Measurements from ENCODE around the gene CELSR1. TPM values are rescaled to one million over a fixed set of nuclear protein-coding genes. Genes with fewer than 3 reads are reported as not detected.
"Not testable (repeated sequence)": the region's sequence is repeated elsewhere in the genome, so short reads cannot be mapped to it uniquely, and the experiment has no call there.

The CELSR1 gene
- total RNA-seq, 1 donor from 2014 or later = 0.30 TPM

GRCh38 chr22:46507451-46508425 lies 29.7 kb downstream of the CELSR1 start:
- no peaks in the 10 kb centered on the region for H3K9me3 Mint-ChIP-seq
- no peaks in the 10 kb centered on the region for H3K4me1 Mint-ChIP-seq (ENCODE audit: low read depth)
- H3K4me3 Mint-ChIP-seq (ENCODE audit: low read depth) = no peak overlapping the region
- no peak for DNase-seq (ENCODE audit: low spot score)
- intact Hi-C loops (cut with micrococcal nuclease) = no loop called here
- no peaks in the 10 kb centered on the region for H3K36me3 Mint-ChIP-seq (ENCODE audit: low read depth)
- H3K27me3 Mint-ChIP-seq (ENCODE audit: low read depth) = no peaks in the 10 kb centered on the region
- H3K27ac Mint-ChIP-seq = no peak overlapping the region

GRCh38 chr22:46504584-46504983 lies 32.8 kb downstream of the CELSR1 start:
- H3K36me3 Mint-ChIP-seq (ENCODE audit: low read depth) = no peaks in the 10 kb centered on the region
- DNase-seq (ENCODE audit: low spot score) = no peak
- no peak overlapping the region for H3K4me3 Mint-ChIP-seq (ENCODE audit: low read depth)
- H3K4me1 Mint-ChIP-seq (ENCODE audit: low read depth) = no peaks in the 10 kb centered on the region
- no peaks in the 10 kb centered on the region for H3K9me3 Mint-ChIP-seq
- H3K27me3 Mint-ChIP-seq (ENCODE audit: low read depth) = peaks cover 11% of the 10 kb centered on the region
- intact Hi-C loops (cut with micrococcal nuclease) = no loop called here
- H3K27ac Mint-ChIP-seq = no peak overlapping the region

- Mint-ChIP-seq H3K4me3 (ENCODE audit: low read depth) (no peak overlapping the region), H3K27me3 (ENCODE audit: low read depth) (peaks cover 19% of the 10 kb centered on the region), H3K9me3 (no peaks in the 10 kb centered on the region), H3K27ac (no peak overlapping the region), H3K36me3 (ENCODE audit: low read depth) (no peaks in the 10 kb centered on the region), H3K4me1 (ENCODE audit: low read depth) (peaks cover 4% of the 10 kb centered on the region)
- DNase-seq (ENCODE audit: low spot score) = no peak
- intact Hi-C loops (cut with micrococcal nuclease) = no loop called here
Observed at GRCh38 chr22:46502440-46503175, 34.8 kb downstream of the CELSR1 start.

GRCh38 chr22:46501701-46502100 lies 35.7 kb downstream of the CELSR1 start:
- Mint-ChIP-seq H3K4me3 (ENCODE audit: low read depth) (no peak overlapping the region), H3K4me1 (ENCODE audit: low read depth) (peaks cover 4% of the 10 kb centered on the region), H3K36me3 (ENCODE audit: low read depth) (no peaks in the 10 kb centered on the region), H3K27me3 (ENCODE audit: low read depth) (peaks cover 19% of the 10 kb centered on the region), H3K27ac (no peak overlapping the region), H3K9me3 (no peaks in the 10 kb centered on the region)
- no peak for DNase-seq (ENCODE audit: low spot score)
- intact Hi-C loops (cut with micrococcal nuclease) = no loop called here

DNA sequence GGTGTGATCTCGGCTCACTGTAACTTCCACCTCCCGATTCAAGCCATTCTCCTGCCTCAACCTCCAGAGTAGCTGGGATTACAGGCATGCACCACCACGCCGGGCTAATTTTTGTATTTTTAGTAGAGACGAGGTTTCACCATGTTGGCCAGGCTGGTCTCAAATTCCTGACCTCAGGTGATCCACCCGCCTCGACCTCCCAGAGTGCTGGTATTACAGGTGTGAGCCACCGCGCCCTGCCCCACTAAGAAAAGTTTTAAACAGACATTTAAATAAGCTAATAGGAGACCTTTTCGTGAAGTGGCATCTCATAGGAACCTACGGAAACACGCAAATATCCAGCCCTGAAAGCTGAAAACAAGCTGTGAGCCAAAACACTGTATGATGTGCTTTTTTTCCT lies 36.2 kb downstream of the CELSR1 start:
- DNase-seq (ENCODE audit: low spot score); H3K4me1 Mint-ChIP-seq (ENCODE audit: low read depth); H3K36me3 Mint-ChIP-seq (ENCODE audit: low read depth); H3K27ac Mint-ChIP-seq; H3K9me3 Mint-ChIP-seq; H3K4me3 Mint-ChIP-seq (ENCODE audit: low read depth); intact Hi-C loops (cut with micrococcal nuclease): not testable (repeated sequence)
- peaks cover 19% of the 10 kb centered on the region for H3K27me3 Mint-ChIP-seq (ENCODE audit: low read depth)

DNA sequence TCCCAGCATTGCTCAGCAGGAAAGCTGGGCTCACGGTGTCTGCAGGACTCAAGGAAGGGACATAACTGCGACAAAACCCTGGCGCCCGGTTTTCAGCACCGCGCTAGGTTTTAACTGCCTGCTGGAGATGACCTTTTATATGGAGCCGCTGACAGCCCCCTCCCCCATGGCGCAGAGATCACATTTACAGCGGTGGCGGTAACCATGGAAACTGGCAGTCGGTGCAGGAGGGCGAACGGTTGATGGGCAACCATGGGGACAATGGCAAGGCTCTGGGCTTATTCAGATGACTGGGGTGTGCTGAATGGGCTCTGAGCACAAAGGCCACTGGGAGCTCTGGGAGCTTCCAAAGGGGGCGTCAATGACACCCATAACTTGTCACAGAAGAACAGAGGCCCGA lies 37.2 kb downstream of the CELSR1 start:
- H3K27ac Mint-ChIP-seq = no peak overlapping the region
- no peak for DNase-seq (ENCODE audit: low spot score)
- H3K36me3 Mint-ChIP-seq (ENCODE audit: low read depth) = no peaks in the 10 kb centered on the region
- H3K4me3 Mint-ChIP-seq (ENCODE audit: low read depth) = no peak overlapping the region
- peaks cover 19% of the 10 kb centered on the region for H3K27me3 Mint-ChIP-seq (ENCODE audit: low read depth)
- no peaks in the 10 kb centered on the region for H3K9me3 Mint-ChIP-seq
- peaks cover 4% of the 10 kb centered on the region for H3K4me1 Mint-ChIP-seq (ENCODE audit: low read depth)
- intact Hi-C loops (cut with micrococcal nuclease) = no loop called here

- H3K36me3 Mint-ChIP-seq (ENCODE audit: low read depth) = no peaks in the 10 kb centered on the region
- peaks cover 4% of the 10 kb centered on the region for H3K4me1 Mint-ChIP-seq (ENCODE audit: low read depth)
- no peak overlapping the region for H3K27ac Mint-ChIP-seq
- intact Hi-C loops (cut with micrococcal nuclease) = no loop called here
- H3K4me3 Mint-ChIP-seq (ENCODE audit: low read depth) = no peak overlapping the region
- DNase-seq (ENCODE audit: low spot score) = no peak
- H3K9me3 Mint-ChIP-seq = no peaks in the 10 kb centered on the region
- H3K27me3 Mint-ChIP-seq (ENCODE audit: low read depth) = peaks cover 19% of the 10 kb centered on the region
Observed at GRCh38 chr22:46499805-46500189, 37.6 kb downstream of the CELSR1 start.

- intact Hi-C loops (cut with micrococcal nuclease) = no loop called here
Observed at GRCh38 chr22:46491946-46492345, 45.5 kb downstream of the CELSR1 start.

DNA sequence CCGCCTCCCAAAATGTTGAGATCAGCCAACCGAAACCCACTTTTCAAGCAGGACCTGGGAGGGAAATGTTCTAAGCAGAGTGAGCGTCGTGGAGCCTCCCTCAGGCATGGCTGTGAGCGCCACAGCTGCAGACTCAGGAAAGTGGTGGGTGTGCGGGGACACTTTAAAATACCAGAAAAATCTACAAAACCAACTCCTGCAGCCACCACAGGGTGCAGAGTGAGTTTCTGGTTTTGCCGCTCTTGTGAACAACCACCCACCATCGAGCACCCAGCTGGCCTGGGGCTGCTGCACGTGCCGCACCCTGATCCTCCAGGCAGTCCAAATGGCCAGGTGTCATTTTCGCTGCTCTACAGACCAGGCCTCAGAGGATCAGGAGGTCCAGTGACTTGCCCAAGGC lies 46.9 kb downstream of the CELSR1 start:
- H3K4me3 Mint-ChIP-seq (ENCODE audit: low read depth) = no peak overlapping the region
- H3K27ac Mint-ChIP-seq = no peak overlapping the region
- intact Hi-C loops (cut with micrococcal nuclease) = no loop called here
- H3K4me1 Mint-ChIP-seq (ENCODE audit: low read depth) = no peaks in the 10 kb centered on the region
- H3K27me3 Mint-ChIP-seq (ENCODE audit: low read depth) = no peaks in the 10 kb centered on the region
- no peak for DNase-seq (ENCODE audit: low spot score)
- no peaks in the 10 kb centered on the region for H3K36me3 Mint-ChIP-seq (ENCODE audit: low read depth)
- H3K9me3 Mint-ChIP-seq = no peaks in the 10 kb centered on the region

More at GRCh38 chr22:46491946-46492345, 45.5 kb downstream of the CELSR1 start:
- Mint-ChIP-seq H3K4me1 (ENCODE audit: low read depth) (no peaks in the 10 kb centered on the region), H3K36me3 (ENCODE audit: low read depth) (no peaks in the 10 kb centered on the region), H3K27me3 (ENCODE audit: low read depth) (no peaks in the 10 kb centered on the region), H3K9me3 (no peaks in the 10 kb centered on the region), H3K27ac (no peak overlapping the region), H3K4me3 (ENCODE audit: low read depth) (no peak overlapping the region)
- no peak for DNase-seq (ENCODE audit: low spot score)

- Mint-ChIP-seq H3K4me1 (ENCODE audit: low read depth) (peaks cover 4% of the 10 kb centered on the region), H3K27me3 (ENCODE audit: low read depth) (no peaks in the 10 kb centered on the region), H3K36me3 (ENCODE audit: low read depth) (no peaks in the 10 kb centered on the region), H3K9me3 (no peaks in the 10 kb centered on the region), H3K4me3 (ENCODE audit: low read depth) (no peak overlapping the region), H3K27ac (no peak overlapping the region)
- DNase-seq (ENCODE audit: low spot score) = no peak
- intact Hi-C loops (cut with micrococcal nuclease) = no loop called here
Observed at GRCh38 chr22:46486996-46487717, 50.3 kb downstream of the CELSR1 start.

GRCh38 chr22:46484861-46485595 lies 52.4 kb downstream of the CELSR1 start:
- Mint-ChIP-seq H3K4me1 (ENCODE audit: low read depth) (peaks cover 6% of the 10 kb centered on the region), H3K36me3 (ENCODE audit: low read depth) (no peaks in the 10 kb centered on the region), H3K27ac (no peak overlapping the region), H3K4me3 (ENCODE audit: low read depth) (no peak overlapping the region), H3K27me3 (ENCODE audit: low read depth) (peaks cover 1% of the 10 kb centered on the region), H3K9me3 (no peaks in the 10 kb centered on the region)
- no peak for DNase-seq (ENCODE audit: low spot score)
- intact Hi-C loops (cut with micrococcal nuclease) = no loop called here

DNA sequence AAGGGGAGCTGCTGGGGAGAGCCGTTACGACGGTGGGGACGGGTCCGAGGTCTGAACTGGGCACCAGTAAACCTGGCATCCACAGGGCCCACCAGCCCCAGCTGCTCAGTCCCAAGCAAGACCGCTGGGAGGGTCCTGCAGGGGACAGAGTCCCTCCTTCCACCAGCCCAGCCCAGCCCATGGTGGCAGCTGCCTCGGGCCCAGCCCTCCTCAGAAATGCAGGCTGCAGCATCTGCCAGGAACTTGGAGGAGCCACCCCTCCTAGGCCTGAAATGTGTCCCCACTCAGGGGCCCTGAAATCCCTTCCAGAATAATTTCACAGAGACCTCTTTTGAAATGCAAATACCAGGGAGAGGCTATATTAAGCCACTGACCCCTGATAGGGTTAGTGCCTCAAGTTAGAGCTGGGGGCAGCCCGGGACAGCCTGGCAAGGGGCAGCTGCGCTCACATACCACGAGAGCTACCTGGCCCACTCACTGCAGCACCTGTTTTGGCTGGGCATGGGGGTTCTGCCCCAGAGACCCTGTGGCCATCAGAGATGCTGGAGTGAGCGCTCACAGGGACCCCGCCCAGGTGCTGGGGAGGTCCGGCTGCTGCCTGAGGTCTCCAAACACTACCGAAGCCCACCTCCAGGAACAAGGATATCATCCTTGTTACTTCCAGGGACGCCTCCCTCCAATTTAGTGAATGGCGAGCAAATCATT lies 53.1 kb downstream of the CELSR1 start:
- H3K4me1 Mint-ChIP-seq (ENCODE audit: low read depth) = peaks cover 6% of the 10 kb centered on the region
- H3K36me3 Mint-ChIP-seq (ENCODE audit: low read depth) = no peaks in the 10 kb centered on the region

More for the DNA sequence above, 53.1 kb downstream of the CELSR1 start:
- no peak for DNase-seq (ENCODE audit: low spot score)
- Mint-ChIP-seq H3K27ac (no peak overlapping the region), H3K4me3 (ENCODE audit: low read depth) (no peak overlapping the region), H3K27me3 (ENCODE audit: low read depth) (peaks cover 3% of the 10 kb centered on the region), H3K9me3 (no peaks in the 10 kb centered on the region)
- intact Hi-C loops (cut with micrococcal nuclease) = no loop called here

Data from activated T-helper 2 cell treated with anti-CD3 and anti-CD28 coated beads, Interferon-gamma antibody, Interleukin-2, Interleukin-4, amounts not matched to agents 10 μg/mL and 5 μg/mL and 100 μg/mL, durations not matched to agents 14 hours and 24 hours and 36 hours (primary cell).